Measurements from ENCODE around the gene MGARP. TPM values are rescaled to one million over a fixed set of nuclear protein-coding genes. Genes with fewer than 3 reads are reported as not detected.

MGARP gene
- total RNA-seq, 1 experiment from 2014 or later, result 0.22 TPM

DNA sequence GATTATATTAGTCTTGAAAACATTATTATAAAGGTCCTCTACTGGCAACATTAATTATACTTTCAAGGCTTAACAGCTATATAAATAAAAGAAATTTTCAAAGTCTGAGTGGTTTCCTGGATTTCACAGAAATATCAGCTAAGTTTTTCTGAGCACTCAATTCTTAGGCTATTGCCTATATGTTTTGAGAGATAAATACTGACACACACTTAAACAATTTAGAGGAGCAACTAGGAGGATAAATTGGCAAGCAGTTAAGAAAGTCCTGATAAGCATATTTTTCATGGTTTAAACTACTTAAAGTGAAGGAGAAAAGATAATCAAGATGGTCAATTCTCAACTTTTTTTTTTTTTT is 2.7 kb upstream of the MGARP start:
- CTCF ChIA-PET, result interaction anchor here (1.2 kb wide), 1 partner anchor 13 kb away, joined by 3 read pairs; no protein-coding TSS in a partner anchor
- Histone ChIP-seq H3K4me1 (ENCODE audit: control insufficient read depth in 1 of 2, insufficient read depth in 2 of 2, low read length in 2 of 2) (no peaks in the 10 kb centered on the region), H3K4me3 (replicated peaks in 1 of 2; ENCODE audit: low read depth in 1 of 2, low read length in 2 of 2) (no peak overlapping the region), H2AFZ (ENCODE audit: low read depth, low read length, poor library complexity, severe bottlenecking) (no peak overlapping the region), H4K20me1 (ENCODE audit: insufficient read depth) (no peaks in the 10 kb centered on the region), H3K79me2 (ENCODE audit: insufficient read depth, low read length) (no peaks in the 10 kb centered on the region), H3K9me3 (ENCODE audit: control insufficient read depth in 1 of 2, insufficient read depth in 1 of 2, low read depth in 1 of 2, low read length in 2 of 2) (no peaks in the 10 kb centered on the region), H3K36me3 (ENCODE audit: control insufficient read depth in 1 of 2, insufficient read depth in 2 of 2, low read length in 2 of 2) (no peaks in the 10 kb centered on the region), H3K27ac (ENCODE audit: low read depth, low read length) (no peak overlapping the region), H3K9me2 (ENCODE audit: insufficient read depth) (no peaks in the 10 kb centered on the region), H3K4me2 (ENCODE audit: low read length) (no peak overlapping the region), H3K27me3 (ENCODE audit: insufficient read depth, low read length) (no peaks in the 10 kb centered on the region), H3K9ac (ENCODE audit: low read length) (no peak overlapping the region)
- RAD21 ChIA-PET (ENCODE audit: low non-redundant PET in 1 of 2, low total read pairs in 2 of 2, uncharacterized antibody in 2 of 2, unreplicated experiment in 2 of 2), result no interaction called here
- TF ChIP-seq, protein P1, sequence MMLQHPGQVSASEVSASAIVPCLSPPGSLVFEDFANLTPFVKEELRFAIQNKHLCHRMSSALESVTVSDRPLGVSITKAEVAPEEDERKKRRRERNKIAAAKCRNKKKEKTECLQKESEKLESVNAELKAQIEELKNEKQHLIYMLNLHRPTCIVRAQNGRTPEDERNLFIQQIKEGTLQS (IDR thresholded peaks at IDR 0.05), result no peak
- no peak for TF ChIP-seq EZH2phosphoT487 (IDR thresholded peaks at IDR 0.05; ENCODE audit: borderline replicate concordance)
- no peak for TF ChIP-seq FOSL1 (IDR thresholded peaks at IDR 0.05; ENCODE audit: low read depth)
- TF ChIP-seq YY1 (IDR thresholded peaks at IDR 0.05; ENCODE audit: extremely low read depth, insufficient replicate concordance, low read depth, low read length), result no peak
- no peak for TF ChIP-seq SRF (IDR thresholded peaks at IDR 0.05; ENCODE audit: low read depth)
- TF ChIP-seq RAD21 (IDR thresholded peaks at IDR 0.05; ENCODE audit: low read depth), result no peak
- no peak for TF ChIP-seq ZNF274 (IDR thresholded peaks at IDR 0.05; ENCODE audit: low read depth, low read length)
- TF ChIP-seq, protein P2, sequence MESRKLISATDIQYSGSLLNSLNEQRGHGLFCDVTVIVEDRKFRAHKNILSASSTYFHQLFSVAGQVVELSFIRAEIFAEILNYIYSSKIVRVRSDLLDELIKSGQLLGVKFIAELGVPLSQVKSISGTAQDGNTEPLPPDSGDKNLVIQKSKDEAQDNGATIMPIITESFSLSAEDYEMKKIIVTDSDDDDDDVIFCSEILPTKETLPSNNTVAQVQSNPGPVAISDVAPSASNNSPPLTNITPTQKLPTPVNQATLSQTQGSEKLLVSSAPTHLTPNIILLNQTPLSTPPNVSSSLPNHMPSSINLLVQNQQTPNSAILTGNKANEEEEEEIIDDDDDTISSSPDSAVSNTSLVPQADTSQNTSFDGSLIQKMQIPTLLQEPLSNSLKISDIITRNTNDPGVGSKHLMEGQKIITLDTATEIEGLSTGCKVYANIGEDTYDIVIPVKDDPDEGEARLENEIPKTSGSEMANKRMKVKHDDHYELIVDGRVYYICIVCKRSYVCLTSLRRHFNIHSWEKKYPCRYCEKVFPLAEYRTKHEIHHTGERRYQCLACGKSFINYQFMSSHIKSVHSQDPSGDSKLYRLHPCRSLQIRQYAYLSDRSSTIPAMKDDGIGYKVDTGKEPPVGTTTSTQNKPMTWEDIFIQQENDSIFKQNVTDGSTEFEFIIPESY (IDR thresholded peaks at IDR 0.05; ENCODE audit: extremely low read depth, insufficient replicate concordance, low read length), result no peak
- TF ChIP-seq EGR1 (IDR thresholded peaks at IDR 0.05; ENCODE audit: low read depth), result no peak
- TF ChIP-seq JUND (IDR thresholded peaks at IDR 0.05), result no peak
- DNase-seq (ENCODE audit: low read depth, low spot score), result no peak
- no TSS peak for BruUV-seq (replicated peaks)
- ATAC-seq, result no peak
- intact Hi-C loops (cut with micrococcal nuclease), result no loop called here
- POLR2A ChIA-PET, result no interaction called here

Data from HCT116 (cell line).